Amniotic stem cell (primary cell): ENCODE data around the gene CREB3L2.
"Not testable (repeated sequence)": the region's sequence is repeated elsewhere in the genome, so short reads cannot be mapped to it uniquely, and the experiment has no call there.

Experiments used
- DNase-seq: peaks from one replicate; lab custom pipeline; 2025; lab: John Stamatoyannopoulos, UW

CREB3L2 gene

GRCh38 chr7:137987968-137988367 is 13.9 kb downstream of the CREB3L2 start:
- DNase-seq = no peak

GRCh38 chr7:137987563-137987962 is 14.3 kb downstream of the CREB3L2 start:
- no peak for DNase-seq

- no peak for DNase-seq
These were observed 14.9 kb downstream of the CREB3L2 start for GRCh38 chr7:137987018-137987349.

- no peak for DNase-seq
These were observed 15.5 kb downstream of the CREB3L2 start for GRCh38 chr7:137986252-137987017.

DNA sequence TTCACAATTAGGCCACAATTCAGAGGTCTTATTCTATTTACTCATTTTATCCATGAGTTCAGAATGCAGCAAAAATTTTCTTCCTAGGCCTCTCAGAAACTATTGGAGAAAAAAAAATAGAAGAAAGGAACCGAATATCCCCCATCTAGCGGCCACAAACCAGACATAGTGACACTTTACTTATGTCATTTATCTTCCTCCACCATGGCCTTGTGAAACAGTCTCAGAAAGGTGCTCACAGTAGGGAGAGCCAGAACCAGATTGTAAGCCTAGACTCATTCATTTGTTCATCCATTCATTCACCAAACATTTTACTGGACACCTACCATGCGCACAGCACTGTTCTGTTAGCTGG is 16.0 kb downstream of the CREB3L2 start:
- no peak for DNase-seq

GRCh38 chr7:137985253-137985896 is 16.5 kb downstream of the CREB3L2 start:
- no peak for DNase-seq

- no peak for DNase-seq
These were observed 17.5 kb downstream of the CREB3L2 start for GRCh38 chr7:137984181-137985041.

DNA sequence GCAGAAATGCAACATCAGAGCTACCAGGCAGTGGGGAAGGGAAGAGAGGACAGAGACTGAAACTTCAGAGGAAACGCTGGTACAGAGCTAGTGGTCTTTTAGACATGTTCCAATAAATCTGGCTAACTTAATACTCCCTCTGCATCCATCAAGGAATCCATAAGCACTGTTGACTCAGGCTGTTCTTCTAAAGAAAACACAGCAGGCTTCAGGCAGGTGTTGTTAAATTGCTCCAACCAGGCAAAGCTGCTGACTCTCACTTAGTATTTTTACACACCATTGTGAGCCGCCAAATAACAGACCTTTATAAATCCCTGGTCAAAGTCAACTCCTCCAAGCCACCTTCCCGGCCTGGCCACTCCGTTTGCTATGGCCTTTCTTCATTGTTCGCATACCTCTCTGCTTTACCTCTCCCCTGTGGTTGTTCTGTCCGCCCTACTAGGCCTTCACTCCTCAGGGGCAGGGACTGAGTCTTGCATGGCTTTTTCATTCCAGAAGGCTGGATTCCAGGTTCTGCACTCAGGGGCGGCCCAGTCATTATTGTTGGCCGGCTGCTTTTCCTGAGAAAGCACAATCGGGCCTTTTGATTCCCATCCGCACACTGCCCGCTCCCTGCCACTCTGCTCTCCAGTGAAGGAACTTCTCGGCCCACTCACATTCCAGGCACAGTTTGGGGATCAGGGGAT is 18.4 kb downstream of the CREB3L2 start:
- no peak for DNase-seq

DNA sequence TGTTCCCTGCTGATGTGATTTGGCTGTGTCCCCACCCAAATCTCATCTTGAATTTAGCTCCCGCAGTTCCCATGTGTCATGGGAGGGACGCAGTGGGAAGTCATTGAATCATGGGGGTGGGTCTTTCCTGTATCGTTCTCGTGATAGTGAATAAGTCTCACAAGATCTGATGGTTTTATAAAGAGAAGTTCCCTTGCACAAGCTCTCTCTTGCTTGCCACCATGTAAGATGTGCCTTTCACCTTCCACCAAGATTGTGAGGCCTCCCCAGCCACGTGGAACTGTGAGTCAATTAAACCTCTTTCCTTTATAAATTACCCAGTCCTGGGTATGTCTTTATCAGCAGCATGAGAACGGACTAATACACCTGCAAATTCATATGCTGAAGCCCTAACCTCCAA is 19.5 kb downstream of the CREB3L2 start:
- DNase-seq = not testable (repeated sequence)

DNA sequence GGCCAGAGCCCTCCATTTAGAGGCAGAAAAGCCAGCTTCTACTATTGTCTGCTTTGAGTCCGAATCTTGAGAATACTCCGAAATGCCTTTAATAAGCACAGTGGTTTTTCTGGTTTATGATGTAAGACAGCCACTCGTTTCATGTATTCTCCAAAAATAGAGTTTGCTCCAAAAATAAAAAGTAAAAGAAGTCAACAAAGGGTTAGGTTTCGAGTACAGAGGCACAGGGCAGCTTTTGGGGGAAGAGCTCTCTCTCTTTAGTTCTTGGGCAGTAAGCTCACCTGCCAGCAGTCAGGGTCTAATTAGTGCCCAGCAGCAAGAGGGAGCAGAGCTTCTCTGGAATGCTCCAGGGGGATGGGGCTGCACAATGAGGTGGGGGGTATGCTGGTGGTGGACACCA is 20.2 kb downstream of the CREB3L2 start:
- DNase-seq = no peak

DNA sequence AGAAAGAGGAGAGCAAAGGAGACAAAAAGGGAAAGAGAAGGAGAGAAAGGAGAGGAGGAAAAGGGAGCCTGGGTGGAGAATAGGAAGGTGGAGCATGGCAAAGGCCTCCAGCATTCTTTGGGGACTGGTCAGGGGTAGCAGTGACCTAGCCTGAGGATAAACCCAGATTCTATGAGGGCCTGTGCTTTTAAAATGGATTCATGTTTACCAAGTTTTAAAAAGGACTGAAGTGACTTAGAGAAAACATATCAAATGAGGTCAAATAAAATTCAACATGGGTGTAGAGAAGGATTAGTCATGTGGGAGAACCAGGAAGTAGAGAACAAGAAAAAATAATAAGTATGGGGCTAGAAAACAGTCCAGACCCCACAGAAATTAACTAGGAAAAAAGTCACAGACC is 20.7 kb downstream of the CREB3L2 start:
- no peak for DNase-seq

DNA sequence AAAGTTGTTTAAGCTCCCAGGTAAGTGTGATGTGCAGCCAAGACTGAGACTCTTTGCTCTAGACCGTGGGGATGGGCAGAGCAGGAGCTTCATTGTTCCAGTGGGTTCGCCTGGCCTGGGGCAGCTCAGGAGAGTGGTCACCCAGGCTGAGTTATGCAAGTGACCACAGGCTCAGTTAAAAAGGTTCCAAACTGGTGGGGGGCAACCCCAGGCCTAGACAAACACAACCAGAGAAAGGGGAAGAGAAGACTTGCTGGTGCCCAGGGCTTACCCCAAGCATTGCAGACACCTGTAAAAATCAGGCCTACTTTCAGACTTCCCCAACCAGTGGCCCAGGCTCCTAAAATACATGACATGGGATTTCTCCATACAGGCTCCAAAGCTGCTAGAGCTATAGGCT is 21.6 kb downstream of the CREB3L2 start:
- no peak for DNase-seq

GRCh38 chr7:137978464-137979237 is 23.2 kb downstream of the CREB3L2 start:
- DNase-seq = peak; percentile 88

DNA sequence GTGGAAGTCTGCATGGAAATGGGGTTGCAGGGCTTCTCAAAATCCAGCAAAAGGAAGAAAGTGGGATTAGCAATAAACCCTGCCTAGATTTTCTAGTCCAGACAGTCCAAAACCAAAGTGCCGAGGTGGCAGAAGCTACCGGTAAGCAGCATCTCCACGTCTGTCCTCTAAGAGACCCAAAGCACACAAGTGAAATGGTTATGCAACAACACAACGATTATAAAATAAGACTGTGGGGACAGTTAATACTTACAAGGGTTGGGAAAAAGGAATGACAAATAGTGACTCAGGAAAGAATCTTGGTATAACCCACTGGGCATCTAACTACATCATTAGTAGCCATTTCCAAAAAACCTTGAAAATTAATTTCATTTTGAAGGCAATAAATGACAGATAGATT is 24.7 kb downstream of the CREB3L2 start:
- DNase-seq = no peak

GRCh38 chr7:137976696-137977095 is 25.2 kb downstream of the CREB3L2 start:
- no peak for DNase-seq

DNA sequence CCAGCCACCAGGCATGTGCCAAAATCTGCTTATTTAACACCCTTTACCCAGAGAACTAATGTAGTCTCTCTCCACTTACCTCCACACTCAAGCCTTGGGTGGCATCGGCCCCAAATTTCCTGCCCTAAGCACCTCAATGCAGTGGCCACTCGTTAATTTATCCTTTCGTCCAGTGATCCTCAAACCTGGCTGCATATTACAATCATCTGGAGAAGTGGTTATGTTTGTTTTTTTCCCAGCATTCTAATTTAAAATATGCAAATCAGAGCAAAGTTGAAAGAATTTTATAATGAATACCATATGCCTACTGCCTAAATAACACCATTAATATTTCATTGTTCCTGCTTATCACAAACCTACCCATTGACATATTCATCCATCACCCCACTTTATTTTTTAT is 25.7 kb downstream of the CREB3L2 start:
- DNase-seq = no peak

GRCh38 chr7:137975768-137976167 is 26.1 kb downstream of the CREB3L2 start:
- DNase-seq = no peak

GRCh38 chr7:137975221-137975620 is 26.7 kb downstream of the CREB3L2 start:
- DNase-seq = peak; percentile 30

- no peak for DNase-seq
These were observed 27.1 kb downstream of the CREB3L2 start for GRCh38 chr7:137974766-137975165.

GRCh38 chr7:137970253-137970975 is 31.5 kb downstream of the CREB3L2 start:
- DNase-seq = peak; percentile 49

DNA sequence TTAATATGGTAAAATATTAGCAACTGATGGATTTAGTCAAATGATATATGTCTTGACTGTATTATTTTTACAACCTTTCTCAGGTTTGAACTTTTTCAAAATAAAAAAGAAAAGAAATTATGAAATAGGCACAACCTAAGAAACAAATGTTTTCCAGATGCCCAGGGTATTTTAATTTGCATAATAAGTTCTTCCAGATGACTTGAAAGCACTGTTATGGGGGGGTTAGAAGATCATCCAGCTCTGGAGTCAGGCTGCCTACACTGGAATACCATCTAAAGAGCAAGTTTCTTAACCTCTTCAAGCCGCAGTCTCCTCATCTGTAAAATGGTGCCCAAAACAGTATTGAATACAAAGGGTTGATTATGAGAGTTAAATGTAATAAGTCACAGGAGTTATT is 32.1 kb downstream of the CREB3L2 start:
- no peak for DNase-seq
